Thyroid gland (tissue), 4 donors: ENCODE results near the gene DGKB.

Source experiments
- POLR2A ChIP-seq, 2 donors: fragments of 450-650 bp; IDR thresholded peaks; one replicate each; pipeline ENCODE4 v1.6.1; 2017; ENCODE audit warnings: antibody characterized with exemption in 2 of 2, mild to moderate bottlenecking in 2 of 2, moderate library complexity in 1 of 2
- TF ChIP-seq, protein P1 (sequence below), 6 experiments: fragments of 200-600 bp in 3 of 6; fragments of 450-650 bp in 3 of 6; sonication (generic) in 3 of 6; IDR thresholded peaks; one replicate each; pipeline ENCODE4 v1.5.1; 2016 to 2019; ENCODE audit warnings: antibody characterized with exemption in 6 of 6, mild to moderate bottlenecking in 2 of 6, inconsistent platforms in 1 of 6, moderate library complexity in 1 of 6

DNA sequence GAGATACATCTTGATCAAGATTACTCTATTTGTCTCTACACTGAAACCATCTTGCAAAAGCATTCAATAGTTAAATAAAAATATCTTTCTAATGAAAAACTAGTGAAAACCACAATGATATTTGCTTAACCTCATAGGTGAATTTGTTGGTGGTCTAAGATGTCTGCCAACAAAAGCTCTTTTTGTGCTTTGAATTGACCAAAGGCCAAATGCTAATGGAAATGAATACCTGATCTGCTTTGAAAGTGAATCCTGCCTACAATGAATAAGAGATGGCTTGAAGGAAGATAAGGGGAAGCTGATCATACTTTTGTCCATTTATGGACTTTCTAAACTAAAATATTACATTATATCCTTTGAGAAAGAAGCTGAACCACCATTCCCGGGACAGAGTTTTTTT lies 684.2 kb downstream of the DGKB start:
- TF ChIP-seq, protein P1, sequence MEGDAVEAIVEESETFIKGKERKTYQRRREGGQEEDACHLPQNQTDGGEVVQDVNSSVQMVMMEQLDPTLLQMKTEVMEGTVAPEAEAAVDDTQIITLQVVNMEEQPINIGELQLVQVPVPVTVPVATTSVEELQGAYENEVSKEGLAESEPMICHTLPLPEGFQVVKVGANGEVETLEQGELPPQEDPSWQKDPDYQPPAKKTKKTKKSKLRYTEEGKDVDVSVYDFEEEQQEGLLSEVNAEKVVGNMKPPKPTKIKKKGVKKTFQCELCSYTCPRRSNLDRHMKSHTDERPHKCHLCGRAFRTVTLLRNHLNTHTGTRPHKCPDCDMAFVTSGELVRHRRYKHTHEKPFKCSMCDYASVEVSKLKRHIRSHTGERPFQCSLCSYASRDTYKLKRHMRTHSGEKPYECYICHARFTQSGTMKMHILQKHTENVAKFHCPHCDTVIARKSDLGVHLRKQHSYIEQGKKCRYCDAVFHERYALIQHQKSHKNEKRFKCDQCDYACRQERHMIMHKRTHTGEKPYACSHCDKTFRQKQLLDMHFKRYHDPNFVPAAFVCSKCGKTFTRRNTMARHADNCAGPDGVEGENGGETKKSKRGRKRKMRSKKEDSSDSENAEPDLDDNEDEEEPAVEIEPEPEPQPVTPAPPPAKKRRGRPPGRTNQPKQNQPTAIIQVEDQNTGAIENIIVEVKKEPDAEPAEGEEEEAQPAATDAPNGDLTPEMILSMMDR (IDR thresholded peaks at IDR 0.05): no peak
- no peak for TF ChIP-seq POLR2A (IDR thresholded peaks at IDR 0.05)
